ENCODE results near the gene SLC2A4RG.
A peak's percentile ranks its signal among the peaks of the same experiment; 100 is the strongest.
"Not testable (repeated sequence)": the region's sequence is repeated elsewhere in the genome, so short reads cannot be mapped to it uniquely, and the experiment has no call there.

Gene SLC2A4RG

DNA sequence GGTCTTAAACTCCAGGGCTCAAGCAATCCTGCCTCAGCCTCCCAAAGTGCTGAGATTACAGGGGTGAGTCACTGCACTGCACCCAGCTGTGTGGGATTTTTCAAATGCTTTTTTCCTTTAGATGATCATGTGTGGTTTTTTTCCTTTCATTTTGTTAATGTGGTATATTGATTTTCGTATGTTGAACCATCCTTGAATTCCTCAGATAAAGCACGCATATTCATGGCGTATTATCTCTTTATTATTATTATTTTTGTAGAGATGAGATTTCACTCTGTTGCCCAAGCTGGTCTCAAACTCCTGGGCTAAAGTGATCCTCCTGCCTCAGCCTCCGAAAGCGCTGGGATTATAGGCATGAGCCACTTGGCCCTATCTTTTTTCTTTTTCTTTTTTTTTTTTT, 24.7 kb upstream of the SLC2A4RG start:
- no peak for DNase-seq

DNA sequence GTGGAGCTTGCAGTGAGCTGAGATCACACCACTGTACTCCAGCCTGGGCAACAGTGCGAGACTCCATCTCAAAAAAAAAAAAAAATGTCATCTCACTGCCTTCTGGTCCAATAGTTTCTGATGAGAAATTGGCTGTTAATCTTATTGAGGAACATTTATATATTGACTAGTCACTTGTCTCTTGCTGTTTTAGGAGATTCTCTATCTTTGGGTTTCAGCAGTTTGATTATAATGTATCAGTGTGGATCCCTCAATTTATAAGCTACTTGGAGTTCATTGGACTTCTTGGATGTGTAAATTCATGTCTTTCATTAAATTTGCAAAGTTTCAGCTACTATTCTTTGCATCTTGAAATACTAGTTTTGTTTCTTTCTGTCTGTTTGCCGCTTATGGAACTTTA, 20.6 kb upstream of the SLC2A4RG start:
- DNase-seq: no peak

DNA sequence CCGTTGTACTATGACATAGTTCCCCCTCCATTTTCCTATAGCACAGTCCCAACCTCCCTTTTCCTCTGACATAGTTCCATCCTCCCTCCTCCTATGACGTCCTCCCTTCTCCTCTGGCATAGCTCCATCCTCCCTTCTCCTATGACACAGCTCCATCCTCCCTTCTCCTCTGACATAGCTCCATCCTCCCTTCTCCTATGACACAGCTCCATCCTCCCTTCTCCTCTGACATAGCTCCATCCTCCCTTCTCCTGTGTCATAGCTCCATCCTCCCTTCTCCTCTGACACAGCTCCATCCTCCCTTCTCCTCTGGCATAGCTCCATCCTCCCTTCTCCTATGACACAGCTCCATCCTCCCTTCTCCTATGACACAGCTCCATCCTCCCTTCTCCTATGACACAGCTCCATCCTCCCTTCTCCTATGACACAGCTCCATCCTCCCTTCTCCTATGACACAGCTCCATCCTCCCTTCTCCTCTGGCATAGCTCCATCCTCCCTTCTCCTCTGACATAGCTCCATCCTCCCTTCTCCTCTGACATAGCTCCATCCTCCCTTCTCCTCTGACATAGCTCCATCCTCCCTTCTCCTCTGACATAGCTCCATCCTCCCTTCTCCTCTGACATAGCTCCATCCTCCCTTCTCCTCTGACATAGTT, 16.5 kb upstream of the SLC2A4RG start:
- DNase-seq: not testable (repeated sequence)

DNA sequence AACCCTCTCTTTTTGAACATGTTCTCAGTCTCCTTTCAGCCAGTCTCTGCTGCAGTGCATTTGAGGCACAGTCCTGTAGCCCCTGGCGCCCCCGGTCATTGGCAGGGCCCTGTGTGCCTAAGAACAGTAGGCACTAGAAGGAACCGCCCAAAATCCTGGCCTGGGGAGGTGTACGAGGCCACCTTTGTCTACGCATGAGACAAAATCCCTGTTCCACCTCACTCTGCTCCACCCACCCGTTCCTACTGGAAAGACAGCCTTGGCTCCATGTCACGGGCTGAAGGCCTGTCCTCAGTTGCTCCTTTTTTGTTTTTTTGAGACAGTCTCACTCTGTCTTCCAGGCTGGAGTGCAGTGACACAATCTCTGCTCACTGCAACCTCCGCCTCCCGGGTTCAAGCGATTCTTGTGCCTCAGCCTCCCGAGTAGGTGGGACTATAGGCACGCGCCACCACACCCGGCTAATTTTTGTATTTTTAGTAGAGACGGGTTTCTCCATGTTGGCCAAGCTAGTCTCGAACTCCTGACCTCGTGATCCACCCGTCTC, 9.3 kb upstream of the SLC2A4RG start:
- DNase-seq: not testable (repeated sequence)

GRCh38 chr20:63731410-63731809, 8.2 kb upstream of the SLC2A4RG start:
- DNase-seq: no peak

DNA sequence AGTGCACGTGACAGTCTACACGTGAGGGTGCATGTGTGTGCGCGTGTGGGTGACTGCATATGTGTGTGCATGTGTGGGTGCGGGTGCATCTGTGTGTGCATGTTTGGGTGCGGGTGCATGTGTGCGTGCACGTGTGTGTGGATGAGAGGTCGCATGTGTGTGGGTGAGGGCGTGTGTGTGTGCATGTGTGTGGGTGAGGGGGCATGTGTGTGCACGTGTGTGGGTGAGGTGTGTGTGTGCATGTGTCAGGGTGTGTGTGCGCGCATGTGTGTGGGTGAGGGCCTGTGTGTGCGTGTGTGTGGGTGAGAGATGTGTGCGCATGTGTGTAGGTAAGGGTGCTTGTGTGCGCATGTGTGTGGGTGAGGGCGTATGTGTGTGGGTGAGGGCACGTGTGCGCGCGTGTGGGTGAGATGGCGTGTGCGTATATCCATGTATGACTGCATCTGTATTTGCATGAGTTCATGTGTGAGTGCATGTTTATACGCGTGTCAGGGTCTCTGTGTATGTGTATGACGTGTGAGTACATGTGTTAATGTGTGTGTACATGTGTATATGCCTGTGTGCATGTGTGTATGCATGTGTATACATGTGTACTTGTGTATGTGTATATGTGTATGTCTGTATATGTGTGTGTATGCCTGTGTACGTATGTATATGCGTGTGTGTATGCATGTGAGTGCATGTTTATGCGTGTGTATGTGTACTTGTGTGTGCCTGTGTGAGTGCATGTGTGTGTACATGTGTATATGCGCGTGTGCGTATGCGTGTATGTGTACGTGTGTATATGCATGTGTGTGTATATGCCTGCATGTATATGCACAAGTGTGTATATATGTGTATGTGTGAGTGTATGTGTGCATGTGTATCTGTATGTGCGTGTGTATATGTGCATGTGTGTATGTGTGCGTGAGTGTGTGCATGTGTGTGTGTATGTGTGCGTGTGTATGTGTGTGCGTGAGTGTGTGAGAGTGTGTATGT, 7.2 kb upstream of the SLC2A4RG start:
- DNase-seq: no peak

DNA sequence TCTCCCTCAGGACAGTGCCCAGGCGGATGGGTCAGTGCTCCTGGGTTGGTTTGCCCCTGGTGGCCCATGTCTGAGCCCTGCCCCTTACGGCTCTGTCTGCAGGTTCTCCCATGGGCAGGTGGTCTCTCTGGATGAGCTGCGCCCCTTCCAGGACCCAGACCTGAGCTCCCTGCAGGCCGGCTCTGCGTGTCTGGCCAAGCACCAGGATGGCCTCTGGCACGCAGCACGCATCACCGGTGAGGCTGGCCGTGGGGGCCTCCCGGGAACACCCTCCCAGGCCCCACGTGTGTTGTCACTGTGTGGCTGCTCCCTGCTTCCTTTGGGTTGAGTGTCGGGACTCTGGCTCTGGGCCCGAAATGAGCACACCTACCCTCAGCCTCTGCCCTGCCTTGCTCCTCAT, 6.5 kb upstream of the SLC2A4RG start:
- no peak for DNase-seq

DNA sequence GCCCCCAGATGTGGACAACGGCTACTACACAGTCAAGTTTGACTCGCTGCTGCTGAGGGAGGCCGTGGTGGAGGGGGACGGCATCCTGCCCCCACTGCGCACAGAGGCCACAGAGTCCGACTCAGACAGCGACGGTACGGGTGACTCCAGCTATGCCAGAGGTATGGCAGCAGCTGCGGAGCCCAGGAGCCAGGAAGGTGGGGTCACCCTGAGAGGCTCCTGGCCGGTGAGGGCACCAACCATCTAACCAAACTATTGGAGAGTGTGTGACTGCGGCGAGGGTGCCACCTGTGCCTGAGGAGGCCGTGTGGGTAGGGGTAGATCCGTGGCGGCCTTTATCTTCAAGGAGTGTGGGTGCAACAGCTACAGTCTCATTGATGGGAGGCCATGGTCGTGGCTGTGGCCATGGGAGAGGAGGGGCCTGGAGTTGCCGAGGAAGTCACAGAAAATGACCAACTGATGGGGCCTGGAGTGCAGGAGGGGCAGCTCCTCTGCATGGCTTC, 5.9 kb upstream of the SLC2A4RG start:
- no peak for DNase-seq

DNA sequence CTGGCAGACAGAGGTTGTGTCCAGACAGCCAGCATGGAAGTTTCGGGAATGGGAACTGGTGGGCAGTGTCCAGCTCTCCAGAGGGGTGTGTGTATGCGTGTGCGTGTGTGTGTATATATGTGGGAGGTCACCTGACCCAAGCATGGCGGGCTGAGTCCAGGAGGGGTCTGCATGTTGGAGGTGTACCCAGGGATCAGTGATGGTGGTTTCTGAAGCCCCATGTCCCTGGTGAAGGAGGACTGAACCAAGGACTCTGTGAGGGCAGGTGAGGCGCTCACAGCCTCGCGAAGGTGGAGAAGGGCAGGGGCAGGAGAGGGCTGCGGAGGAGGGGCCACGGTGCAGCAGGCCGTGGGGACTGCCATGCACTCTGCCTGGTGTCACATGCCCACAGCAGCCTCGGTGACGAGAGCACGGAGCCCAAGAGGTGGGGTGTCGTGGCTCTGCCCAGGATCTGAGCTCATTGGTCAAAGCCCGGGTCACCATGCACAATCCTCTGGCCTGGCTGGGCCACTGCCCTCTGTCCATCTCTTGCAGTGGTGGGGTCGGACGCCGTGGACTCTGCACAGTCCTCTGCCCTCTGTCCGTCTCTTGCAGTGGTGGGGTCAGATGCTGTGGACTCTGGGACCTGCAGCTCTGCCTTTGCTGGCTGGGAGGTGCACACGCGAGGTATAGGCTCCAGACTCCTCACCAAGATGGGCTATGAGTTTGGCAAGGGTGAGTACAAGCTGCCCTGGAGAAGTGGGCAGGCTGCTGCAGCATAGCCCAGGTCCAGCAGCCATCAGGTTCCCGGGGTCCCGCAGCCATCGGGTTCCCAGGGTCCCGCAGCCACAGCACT, 5.2 kb upstream of the SLC2A4RG start:
- DNase-seq: no peak

DNA sequence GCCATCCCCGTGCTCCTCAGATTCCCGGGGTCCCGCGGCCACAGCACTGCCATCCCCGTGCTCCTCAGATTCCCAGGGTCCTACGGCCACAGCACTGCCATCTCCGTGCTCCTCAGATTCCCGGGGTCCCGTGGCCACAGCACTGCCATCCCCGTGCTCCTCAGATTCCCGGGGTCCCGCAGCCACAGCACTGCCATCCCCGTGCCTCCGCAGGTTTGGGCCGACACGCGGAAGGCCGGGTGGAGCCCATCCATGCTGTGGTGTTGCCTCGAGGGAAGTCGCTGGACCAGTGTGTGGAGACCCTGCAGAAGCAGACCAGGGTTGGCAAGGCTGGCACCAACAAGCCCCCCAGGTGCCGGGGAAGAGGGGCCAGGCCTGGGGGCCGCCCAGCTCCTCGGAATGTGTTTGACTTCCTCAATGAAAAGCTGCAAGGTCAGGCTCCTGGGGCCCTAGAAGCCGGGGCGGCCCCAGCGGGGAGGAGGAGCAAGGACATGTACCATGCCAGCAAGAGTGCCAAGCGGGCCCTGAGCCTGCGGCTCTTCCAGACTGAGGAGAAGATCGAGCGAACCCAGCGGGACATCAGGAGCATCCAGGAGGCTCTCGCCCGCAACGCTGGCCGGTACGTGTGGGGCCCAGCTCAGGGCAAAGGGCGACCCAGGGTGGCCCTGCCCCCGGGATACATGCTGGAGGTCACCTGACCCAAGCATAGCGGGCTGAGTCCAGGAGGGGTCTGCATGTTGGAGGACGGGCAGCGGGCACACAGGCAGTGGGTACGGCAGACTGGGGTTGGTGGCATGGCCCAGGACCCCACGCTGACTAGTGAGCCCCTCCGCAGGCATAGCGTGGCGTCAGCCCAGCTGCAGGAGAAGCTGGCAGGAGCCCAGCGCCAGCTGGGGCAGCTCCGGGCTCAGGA, 4.4 kb upstream of the SLC2A4RG start:
- no peak for DNase-seq

GRCh38 chr20:63735859-63736718, 3.5 kb upstream of the SLC2A4RG start, which contains the start of gene LIME1:
Gene LIME1, plus strand, starts transcription at chr20:63736664. Its CDS starts 886 bp downstream, at chr20:63737550.
- DNase-seq: no peak

DNA sequence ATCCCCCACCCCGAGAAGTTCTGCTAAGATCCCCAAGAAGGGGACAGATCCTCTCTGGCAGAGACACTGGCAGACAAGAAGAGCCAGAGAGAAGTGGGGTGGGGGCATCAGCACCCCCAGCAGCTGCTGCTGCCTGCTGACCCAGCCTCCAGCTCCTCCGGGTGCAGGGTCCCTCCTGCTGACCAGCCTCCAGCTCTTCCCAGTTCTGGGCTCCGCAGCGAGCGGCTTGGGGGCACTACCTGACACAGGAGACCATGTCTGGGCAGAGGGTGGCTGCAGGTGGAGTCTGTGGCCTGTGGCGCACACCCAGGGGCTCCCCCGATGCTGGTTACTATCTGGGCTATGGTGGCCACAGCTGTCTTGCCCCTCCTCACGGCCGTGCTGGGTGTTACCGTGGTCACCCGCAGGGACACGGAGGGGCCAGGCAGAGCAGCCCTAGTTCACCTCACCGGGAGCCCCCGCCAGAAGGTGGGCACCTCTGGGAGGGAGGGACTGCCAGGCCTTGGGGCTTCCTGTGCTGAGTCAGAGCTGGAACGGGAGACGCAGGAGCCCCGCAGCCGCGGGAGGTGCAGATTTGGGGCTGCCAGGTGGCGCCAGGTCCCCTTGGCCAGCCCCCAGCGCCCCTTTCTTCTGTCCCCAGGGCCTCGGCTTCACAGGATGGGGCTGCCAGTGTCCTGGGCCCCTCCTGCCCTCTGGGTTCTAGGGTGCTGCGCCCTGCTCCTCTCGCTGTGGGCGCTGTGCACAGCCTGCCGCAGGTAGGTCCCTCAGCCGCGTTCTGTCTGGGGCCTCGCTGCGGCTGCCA, 2.5 kb upstream of the SLC2A4RG start:
- DNase-seq: no peak

DNA sequence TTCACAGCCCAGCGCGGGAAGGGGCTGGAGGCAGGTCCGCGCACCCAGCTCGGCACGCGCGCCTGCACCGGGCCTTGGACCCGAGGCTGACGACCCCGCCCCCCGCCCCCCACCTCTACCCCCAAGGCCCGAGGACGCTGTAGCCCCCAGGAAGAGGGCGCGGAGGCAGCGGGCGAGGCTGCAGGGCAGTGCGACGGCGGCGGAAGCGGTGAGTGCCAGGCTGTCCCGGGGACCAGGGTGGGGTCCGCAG, 2.0 kb upstream of the SLC2A4RG start:
- DNase-seq: no peak

DNA sequence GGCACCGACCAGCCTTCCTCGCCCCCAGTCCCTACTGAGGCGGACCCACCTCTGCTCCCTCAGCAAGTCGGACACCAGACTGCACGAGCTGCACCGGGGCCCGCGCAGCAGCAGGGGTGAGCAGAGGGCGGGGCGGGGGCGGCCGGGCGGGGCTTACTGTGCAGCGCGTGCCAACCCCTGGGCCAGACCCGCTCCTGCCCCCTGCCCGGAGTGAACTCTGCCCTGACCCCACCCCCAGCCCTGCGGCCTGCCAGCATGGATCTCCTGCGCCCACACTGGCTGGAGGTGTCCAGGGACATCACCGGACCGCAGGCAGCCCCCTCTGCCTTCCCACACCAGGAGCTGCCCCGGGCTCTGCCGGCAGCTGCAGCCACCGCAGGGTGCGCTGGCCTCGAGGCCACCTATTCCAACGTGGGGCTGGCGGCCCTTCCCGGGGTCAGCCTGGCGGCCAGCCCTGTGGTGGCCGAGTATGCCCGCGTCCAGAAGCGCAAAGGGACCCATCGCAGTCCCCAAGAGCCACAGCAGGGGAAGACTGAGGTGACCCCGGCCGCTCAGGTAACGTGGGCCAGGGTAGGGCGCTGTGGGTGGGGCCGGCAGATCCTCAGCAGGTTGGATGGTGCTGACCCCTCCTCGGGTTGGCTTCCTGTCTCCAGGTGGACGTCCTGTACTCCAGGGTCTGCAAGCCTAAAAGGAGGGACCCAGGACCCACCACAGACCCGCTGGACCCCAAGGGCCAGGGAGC, 1.5 kb upstream of the SLC2A4RG start:
- no peak for DNase-seq

GRCh38 chr20:63738687-63739129, 868 bp upstream of the SLC2A4RG start:
- DNase-seq: no peak

GRCh38 chr20:63740070-63740626, 572 bp downstream of the SLC2A4RG start:
- DNase-seq: no peak

DNA sequence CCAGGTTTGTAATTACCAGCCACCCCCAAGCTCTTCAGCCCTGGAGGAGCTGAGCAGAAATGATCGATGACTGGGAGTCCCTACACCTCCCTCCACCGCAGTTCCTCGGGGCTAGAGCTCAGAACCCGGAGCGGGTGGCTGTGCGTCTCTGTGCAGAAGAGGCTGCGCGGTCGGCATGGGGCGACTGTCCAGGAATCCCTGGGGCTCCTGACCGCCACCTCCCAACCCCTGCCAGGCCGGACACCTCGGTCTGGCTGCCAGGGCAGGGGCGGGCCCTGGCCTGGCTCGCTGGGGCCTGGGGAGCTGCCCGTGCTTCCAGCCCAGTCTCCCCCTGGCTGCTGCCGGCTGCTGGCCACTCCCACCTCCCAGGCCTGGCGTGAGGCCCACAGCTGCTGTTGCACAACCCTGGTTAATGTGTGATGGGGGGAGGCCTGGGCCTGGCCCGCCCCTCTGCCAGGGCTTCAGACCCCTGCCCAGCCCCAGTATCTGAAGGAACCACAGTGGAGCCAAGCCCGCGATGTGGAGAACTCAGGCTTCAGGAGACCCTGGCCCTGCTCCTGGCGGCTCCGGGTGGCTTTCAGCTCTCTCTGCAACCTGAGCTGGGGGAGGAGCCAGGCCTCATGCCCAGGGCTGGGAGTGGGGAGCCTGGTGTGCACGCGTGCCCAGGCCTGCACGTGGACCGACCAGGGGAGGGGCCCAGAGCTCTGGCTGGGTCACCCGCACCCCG, 1.2 kb downstream of the SLC2A4RG start:
- peak; percentile 63 to 86 for DNase-seq

GRCh38 chr20:63741354-63741675, 1.7 kb downstream of the SLC2A4RG start:
- no peak for DNase-seq

Measured in Kasumi-1 (cell line).